ENCODE results near the gene NR3C2. TPM values are rescaled to one million over a fixed set of nuclear protein-coding genes. Genes with fewer than 3 reads are reported as not detected.

Gene NR3C2
- total and polyA plus RNA-seq, 10 of the 15 experiments (the other 5 are each of a cell fraction or from before 2014, with no cell fraction given) = 0.05 to 0.11 (median 0.08) TPM; not detected in 4

- H3K9ac ChIP-seq (ENCODE audit: control insufficient read depth, insufficient read depth, low read length) = no peak overlapping the region
- no peak overlapping the region for H3K4me3 ChIP-seq
- SMC1A ChIA-PET (ENCODE audit: uncharacterized antibody, unreplicated experiment) = interaction anchor here (0.7 to 1.9 kb wide), 3 partner anchors 9 to 552 kb away, joined by 3 to 5 read pairs (median 3); no protein-coding TSS in a partner anchor
- CTCF ChIA-PET = interaction anchor here (1.0 kb wide), 1 partner anchor 10 kb away, joined by 4 read pairs; no protein-coding TSS in a partner anchor
- no peaks in the 10 kb centered on the region for H3K4me1 ChIP-seq (ENCODE audit: control insufficient read depth, insufficient read depth, low read length)
- no peaks in the 10 kb centered on the region for H4K20me1 ChIP-seq (ENCODE audit: control insufficient read depth, insufficient read depth)
- POLR2A ChIA-PET = no interaction called here
- FAIRE-seq (no peak), DNase-seq (ENCODE audit: low read depth, low spot score) (no peak), ATAC-seq (no peak)
- no peak overlapping the region for H3K27ac ChIP-seq (ENCODE audit: control insufficient read depth, insufficient read depth)
- no peaks in the 10 kb centered on the region; a peak in 1 of 4 replicates for H3K27me3 ChIP-seq (replicated peaks in 1 of 2; ENCODE audit: control insufficient read depth in 2 of 2, insufficient read depth in 2 of 2, low read length in 1 of 2)
- no TSS peak for BruUV-seq (replicated peaks)
- no peaks in the 10 kb centered on the region for H3K36me3 ChIP-seq (ENCODE audit: control insufficient read depth in 2 of 2, insufficient read depth in 2 of 2, low read length in 1 of 2)
- TF ChIP-seq NR2C1 (IDR thresholded peaks at IDR 0.05) (no peak), NFIC (IDR thresholded peaks at IDR 0.05; ENCODE audit: low read depth, low read length) (no peak), BRCA1 (IDR thresholded peaks at IDR 0.05; ENCODE audit: low read depth, low read length) (no peak), MEF2B (IDR thresholded peaks at IDR 0.05; ENCODE audit: partially characterized antibody, poor library complexity, severe bottlenecking) (no peak), USF1 (IDR thresholded peaks at IDR 0.05; ENCODE audit: borderline replicate concordance, extremely low read length, insufficient read depth, low read depth, low read length) (no peak)
- H3K4me2 ChIP-seq (ENCODE audit: control insufficient read depth, insufficient read depth) = no peak overlapping the region
- H3K79me2 ChIP-seq (ENCODE audit: control insufficient read depth, insufficient read depth, low read length) = no peaks in the 10 kb centered on the region
- intact Hi-C loops (cut with micrococcal nuclease; ENCODE audit: unreplicated experiment) (no loop called here), in situ Hi-C loops (cut with MboI) (no loop called here)
- RAD21 ChIA-PET (ENCODE audit: unreplicated experiment) = no interaction called here
- H2AFZ ChIP-seq (ENCODE audit: control insufficient read depth, low read depth, low read length) = no peak overlapping the region
- WGBS (ENCODE audit: insufficient coverage, insufficient replicate concordance, low lambda C conversion rate, missing lambda C conversion rate) = 0% methylated on average over 2 of the region's 2 CpGs
- no peaks in the 10 kb centered on the region for H3K9me3 ChIP-seq (replicated peaks; ENCODE audit: control insufficient read depth, insufficient read depth, low read length)
Measured at GRCh38 chr4:148116264-148116663, 325.9 kb downstream of the NR3C2 start.

- no peaks in the 10 kb centered on the region for H3K79me2 ChIP-seq (ENCODE audit: control insufficient read depth, insufficient read depth, low read length)
- no peak overlapping the region for H3K9ac ChIP-seq (ENCODE audit: control insufficient read depth, insufficient read depth, low read length)
- no peak for DNase-seq (ENCODE audit: low read depth, low spot score)
- no peak overlapping the region for H3K27ac ChIP-seq (ENCODE audit: control insufficient read depth, insufficient read depth)
- no peak for ATAC-seq
- H3K4me2 ChIP-seq (ENCODE audit: control insufficient read depth, insufficient read depth) = no peak overlapping the region
- no peak for FAIRE-seq
- intact Hi-C loops (cut with micrococcal nuclease; ENCODE audit: unreplicated experiment) = no loop called here
- no peak overlapping the region for H2AFZ ChIP-seq (ENCODE audit: control insufficient read depth, low read depth, low read length)
- H3K27me3 ChIP-seq (replicated peaks in 1 of 2; ENCODE audit: control insufficient read depth in 2 of 2, insufficient read depth in 2 of 2, low read length in 1 of 2) = no peaks in the 10 kb centered on the region; a peak in 1 of 4 replicates
- H3K4me1 ChIP-seq (ENCODE audit: control insufficient read depth, insufficient read depth, low read length) = no peaks in the 10 kb centered on the region
- CTCF ChIA-PET = no interaction called here
- in situ Hi-C loops (cut with MboI) = no loop called here
- no TSS peak for BruUV-seq (replicated peaks)
- RAD21 ChIA-PET (ENCODE audit: unreplicated experiment) = no interaction called here
- H3K4me3 ChIP-seq = no peak overlapping the region
- no peaks in the 10 kb centered on the region for H3K9me3 ChIP-seq (replicated peaks; ENCODE audit: control insufficient read depth, insufficient read depth, low read length)
- H3K36me3 ChIP-seq (ENCODE audit: control insufficient read depth in 2 of 2, insufficient read depth in 2 of 2, low read length in 1 of 2) = no peaks in the 10 kb centered on the region
- SMC1A ChIA-PET (ENCODE audit: uncharacterized antibody, unreplicated experiment) = no interaction called here
- H4K20me1 ChIP-seq (ENCODE audit: control insufficient read depth, insufficient read depth) = no peaks in the 10 kb centered on the region
- POLR2A ChIA-PET = no interaction called here
- TF ChIP-seq ATF2 (IDR thresholded peaks at IDR 0.05; ENCODE audit: low read length) (no peak), USF1 (IDR thresholded peaks at IDR 0.05; ENCODE audit: borderline replicate concordance, extremely low read length, insufficient read depth, low read depth, low read length) (no peak), SMAD1 (IDR thresholded peaks at IDR 0.05; ENCODE audit: low read depth, partially characterized antibody) (no peak), ATF3 (IDR thresholded peaks at IDR 0.05; ENCODE audit: borderline replicate concordance, extremely low read depth, low read depth, low read length) (no peak), RBBP5 (conservative IDR thresholded peaks at IDR 0.05) (no peak), ATF7 (IDR thresholded peaks at IDR 0.05; ENCODE audit: low read depth) (no peak), MYB (IDR thresholded peaks at IDR 0.05; ENCODE audit: borderline replicate concordance, low read depth, low read length) (no peak), YBX1 (IDR thresholded peaks at IDR 0.05) (no peak), YY1 (IDR thresholded peaks at IDR 0.05; ENCODE audit: low read depth, low read length) (no peak), SIX5 (IDR thresholded peaks at IDR 0.05; ENCODE audit: low read depth, low read length, severe bottlenecking) (no peak), WRNIP1 (IDR thresholded peaks at IDR 0.05; ENCODE audit: borderline replicate concordance, low read depth, low read length) (no peak), SMARCA5 (IDR thresholded peaks at IDR 0.05) (no peak)
Measured at GRCh38 chr4:148114436-148114835, 327.8 kb downstream of the NR3C2 start.
